Neuronal stem cell (in vitro differentiated cells): ENCODE results near the gene NSMF.

Experiments used
- DNase-seq: peaks from one replicate; pipeline ENCODE4 v3.0.0-alpha.2; 2013; ENCODE audit warnings: low spot score
- H2AFZ ChIP-seq: one replicate; pipeline ENCODE4 v1.6.1; 2013; ENCODE audit warnings: mild to moderate bottlenecking, low read length, inconsistent platforms
- H2AK5ac ChIP-seq: 2 replicates; pipeline ENCODE4 v1.6.1; 2013; ENCODE audit warnings: low read depth, mild to moderate bottlenecking, inconsistent platforms, low read length, moderate library complexity, mixed read lengths
- H2BK120ac ChIP-seq: 2 replicates; pipeline ENCODE4 v1.6.1; 2013; ENCODE audit warnings: low read depth, mild to moderate bottlenecking, inconsistent platforms, low read length, moderate library complexity, mixed read lengths
- H2BK12ac ChIP-seq: one replicate; pipeline ENCODE4 v1.6.1; 2013; ENCODE audit warnings: low read length, inconsistent platforms
- H2BK15ac ChIP-seq: 2 replicates; pipeline ENCODE4 v1.6.1; 2013; ENCODE audit warnings: mild to moderate bottlenecking, low read length, inconsistent platforms, mixed read lengths
- H2BK5ac ChIP-seq: one replicate; pipeline ENCODE4 v1.6.1; 2013; ENCODE audit warnings: inconsistent platforms, mild to moderate bottlenecking, low read length, moderate library complexity
- H3K14ac ChIP-seq: one replicate; pipeline ENCODE4 v1.6.1; 2013; ENCODE audit warnings: low read length, inconsistent platforms
- H3K18ac ChIP-seq: 2 replicates; pipeline ENCODE4 v1.6.1; 2013; ENCODE audit warnings: low read length, inconsistent platforms
- H3K23ac ChIP-seq: 2 replicates; pipeline ENCODE4 v1.6.1; 2013; ENCODE audit warnings: low read depth, mild to moderate bottlenecking, mixed read lengths, low read length, inconsistent platforms; ENCODE audit not compliant: poor library complexity
- H3K27ac ChIP-seq: replicated peaks from 3 replicates; pipeline ENCODE4 v1.5.1; 2013; ENCODE audit warnings: low read length, inconsistent platforms
- H3K27me3 ChIP-seq, 3 experiments: 2 replicates each; pipeline ENCODE4 v1.6.1; 2013; ENCODE audit warnings: low read length in 3 of 3, mild to moderate bottlenecking in 2 of 3, inconsistent platforms in 1 of 3, low read depth in 1 of 3, mixed read lengths in 1 of 3, moderate library complexity in 1 of 3; ENCODE audit not compliant: control insufficient read depth in 3 of 3, insufficient read depth in 3 of 3
- H3K36me3 ChIP-seq, 2 donors: replicated peaks in 1 of 2; 2 replicates each; pipeline ENCODE4 v1.6.1; 2013; ENCODE audit warnings: low read length in 2 of 2; ENCODE audit not compliant: control insufficient read depth in 2 of 2, insufficient read depth in 2 of 2
- H3K4ac ChIP-seq: 2 replicates; pipeline ENCODE4 v1.6.1; 2013; ENCODE audit warnings: inconsistent platforms, mild to moderate bottlenecking, low read length, moderate library complexity
- H3K4me1 ChIP-seq, 2 donors: 1 replicate in 1 of 2; 2 replicates in 1 of 2; pipeline ENCODE4 v1.6.1; 2013; ENCODE audit warnings: low read length in 2 of 2, low read depth in 1 of 2; ENCODE audit not compliant: control insufficient read depth in 2 of 2, insufficient read depth in 1 of 2
- H3K4me2 ChIP-seq: one replicate; pipeline ENCODE4 v1.6.1; 2013; ENCODE audit warnings: mild to moderate bottlenecking, low read length, inconsistent platforms; ENCODE audit not compliant: insufficient read depth, poor library complexity, severe bottlenecking
- H3K4me3 ChIP-seq, 2 donors: 2 replicates each; pipeline ENCODE4 v1.5.1; 2013; ENCODE audit warnings: low read length in 2 of 2, mild to moderate bottlenecking in 2 of 2, inconsistent platforms in 1 of 2, moderate library complexity in 1 of 2
- H3K79me1 ChIP-seq: one replicate; pipeline ENCODE4 v1.6.1; 2013; ENCODE audit warnings: low read depth, mild to moderate bottlenecking, inconsistent platforms, low read length, moderate library complexity
- H3K9ac ChIP-seq: one replicate; pipeline ENCODE4 v1.6.1; 2013; ENCODE audit warnings: mild to moderate bottlenecking, low read depth, low read length, inconsistent platforms; ENCODE audit not compliant: poor library complexity
- H3K9me3 ChIP-seq, 2 donors: replicated peaks in 1 of 2; 2 replicates each; pipeline versions ENCODE3 to v1.6.1; 2013; ENCODE audit warnings: low read length in 2 of 2, mild to moderate bottlenecking in 2 of 2, inconsistent platforms in 1 of 2, low read depth in 1 of 2, mixed read lengths in 1 of 2, moderate library complexity in 1 of 2; ENCODE audit not compliant: control insufficient read depth in 2 of 2, insufficient read depth in 1 of 2
- H4K8ac ChIP-seq: one replicate; pipeline ENCODE4 v1.6.1; 2013; ENCODE audit warnings: low read depth, mild to moderate bottlenecking, inconsistent platforms, low read length, moderate library complexity
- H4K91ac ChIP-seq: one replicate; pipeline ENCODE4 v1.6.1; 2013; ENCODE audit warnings: low read length, low read depth, mild to moderate bottlenecking, inconsistent platforms; ENCODE audit not compliant: poor library complexity
- WGBS, 2 donors: extraction: QIAGEN DNeasy Blood & Tissue Kit; methylation state at CpG; one replicate each; pipeline ENCODE4 v1.1.7; 2013; ENCODE audit warnings: missing lambda C conversion rate in 2 of 2, mixed read lengths in 1 of 2; ENCODE audit not compliant: insufficient read length in 2 of 2, insufficient replicate concordance in 1 of 2; ENCODE audit errors: extremely low coverage in 2 of 2; 5-methylcytosine and 5-hydroxymethylcytosine counted together

The NSMF gene

DNA sequence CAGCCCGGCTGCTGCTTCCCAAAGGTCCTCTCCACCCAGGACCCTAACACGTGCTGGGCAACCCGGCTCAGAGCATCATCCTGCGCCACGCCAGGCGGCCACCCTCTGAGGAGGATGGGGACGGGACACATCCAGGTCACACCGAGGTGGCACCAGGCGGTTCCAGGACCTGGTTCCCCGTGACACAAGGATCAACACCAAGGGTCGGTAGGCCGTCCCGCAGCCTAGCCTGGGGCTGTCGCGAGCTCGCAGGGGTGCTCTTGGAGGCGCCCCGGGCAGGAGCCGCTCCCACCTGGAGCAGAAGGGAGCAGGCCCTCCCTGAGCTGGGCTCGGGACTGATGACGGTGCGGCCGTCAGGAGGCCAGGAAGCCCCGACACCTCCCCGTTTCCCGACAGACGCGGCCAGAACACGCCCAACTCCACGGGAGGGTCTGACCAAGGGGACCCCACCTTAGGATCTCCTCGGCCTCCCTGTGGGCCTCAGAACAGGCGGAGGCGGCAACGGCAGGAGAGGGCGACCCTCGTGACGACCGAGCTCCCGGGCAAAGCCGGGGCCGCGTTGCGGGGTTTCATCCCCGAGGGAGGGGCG is 42.5 kb downstream of the NSMF start:
- H3K36me3 ChIP-seq: peaks cover 0 to 7% of the 10 kb centered on the region in 2 donors
- no peak overlapping the region for H3K27ac ChIP-seq
- no peak overlapping the region for H4K91ac ChIP-seq
- peak overlapping the region; percentile 53 for H2BK5ac ChIP-seq
- no peaks in the 10 kb centered on the region for H3K9me3 ChIP-seq
- H4K8ac ChIP-seq: no peak overlapping the region
- H3K14ac ChIP-seq: peak overlapping the region; percentile 71
- H2BK15ac ChIP-seq: no peak overlapping the region
- no peak overlapping the region for H2BK120ac ChIP-seq
- H3K4me3 ChIP-seq: no peak overlapping the region
- H3K18ac ChIP-seq: peak overlapping the region; percentile 28
- no peak for DNase-seq
- peaks cover 2 to 4% of the 10 kb centered on the region in 2 donors for H3K4me1 ChIP-seq
- no CpG with 5 or more reads among the region's 45 CpGs for WGBS, 2 donors
- H3K4me2 ChIP-seq: no peak overlapping the region
- no peaks in the 10 kb centered on the region for H3K27me3 ChIP-seq
- H3K79me1 ChIP-seq: peaks cover 12% of the 10 kb centered on the region
- peak overlapping the region; percentile 56 for H2AK5ac ChIP-seq
- peak overlapping the region; percentile 53 for H3K4ac ChIP-seq
- H3K9ac ChIP-seq: no peak overlapping the region
- no peak overlapping the region for H2BK12ac ChIP-seq
- peak overlapping the region; percentile 65 for H3K23ac ChIP-seq
- H2AFZ ChIP-seq: no peak overlapping the region

- H3K27me3 ChIP-seq: no peaks in the 10 kb centered on the region
- H3K27ac ChIP-seq: no peak overlapping the region
- H3K4ac ChIP-seq: peak overlapping the region; percentile 53
- no CpG with 5 or more reads among the region's 23 CpGs for WGBS, 2 donors
- peaks cover 0 to 4% of the 10 kb centered on the region in 2 donors for H3K4me1 ChIP-seq
- no peak overlapping the region for H4K8ac ChIP-seq
- H3K36me3 ChIP-seq: peaks cover 0 to 7% of the 10 kb centered on the region in 2 donors
- H2BK15ac ChIP-seq: no peak overlapping the region
- H3K18ac ChIP-seq: no peak overlapping the region
- no peak overlapping the region for H3K4me2 ChIP-seq
- H3K4me3 ChIP-seq: no peak overlapping the region
- no peak for DNase-seq
- H2BK12ac ChIP-seq: no peak overlapping the region
- no peaks in the 10 kb centered on the region for H3K9me3 ChIP-seq
- no peak overlapping the region for H3K9ac ChIP-seq
- H3K79me1 ChIP-seq: peaks cover 12% of the 10 kb centered on the region
- H3K23ac ChIP-seq: peak overlapping the region; percentile 65
- H3K14ac ChIP-seq: no peak overlapping the region
- no peak overlapping the region for H2BK120ac ChIP-seq
- H2AK5ac ChIP-seq: peak overlapping the region; percentile 46
- no peak overlapping the region for H2BK5ac ChIP-seq
- H4K91ac ChIP-seq: no peak overlapping the region
- H2AFZ ChIP-seq: no peak overlapping the region
Observed at GRCh38 chr9:137416006-137416562, 43.0 kb downstream of the NSMF start.

GRCh38 chr9:137415451-137415850 is 43.7 kb downstream of the NSMF start:
- Histone ChIP-seq H3K9me3 (no peaks in the 10 kb centered on the region), H3K23ac (no peak overlapping the region), H3K18ac (no peak overlapping the region), H3K14ac (no peak overlapping the region), H3K27ac (no peak overlapping the region), H3K79me1 (peaks cover 12% of the 10 kb centered on the region), H2BK12ac (no peak overlapping the region), H3K4me1 (peaks cover 0 to 4% of the 10 kb centered on the region in 2 donors), H2BK120ac (no peak overlapping the region), H3K9ac (no peak overlapping the region), H2BK5ac (no peak overlapping the region), H3K4me2 (no peak overlapping the region), H2AK5ac (no peak overlapping the region), H4K91ac (no peak overlapping the region), H3K4me3 (no peak overlapping the region), H2BK15ac (no peak overlapping the region), H3K4ac (no peak overlapping the region), H4K8ac (no peak overlapping the region), H3K27me3 (no peaks in the 10 kb centered on the region), H2AFZ (no peak overlapping the region), H3K36me3 (peaks cover 0 to 7% of the 10 kb centered on the region in 2 donors)
- no CpG with 5 or more reads among the region's 5 CpGs for WGBS, 2 donors
- no peak for DNase-seq

GRCh38 chr9:137412431-137412830 is 46.7 kb downstream of the NSMF start:
- no peak overlapping the region for H2BK5ac ChIP-seq
- H4K91ac ChIP-seq: no peak overlapping the region
- DNase-seq: no peak
- no peak overlapping the region for H4K8ac ChIP-seq
- H3K4ac ChIP-seq: no peak overlapping the region
- H2AK5ac ChIP-seq: no peak overlapping the region
- no peak overlapping the region for H3K4me2 ChIP-seq
- H2BK120ac ChIP-seq: no peak overlapping the region
- H3K23ac ChIP-seq: no peak overlapping the region
- H3K4me3 ChIP-seq: no peak overlapping the region
- no peak overlapping the region for H3K14ac ChIP-seq
- H3K79me1 ChIP-seq: peaks cover 11% of the 10 kb centered on the region
- no peaks in the 10 kb centered on the region for H3K36me3 ChIP-seq
- no peak overlapping the region for H2BK12ac ChIP-seq
- peaks cover under 1 to 9% of the 10 kb centered on the region in 2 donors for H3K4me1 ChIP-seq
- H2AFZ ChIP-seq: no peak overlapping the region
- H3K9me3 ChIP-seq: no peaks in the 10 kb centered on the region
- no peak overlapping the region for H3K18ac ChIP-seq
- H2BK15ac ChIP-seq: no peak overlapping the region
- no peak overlapping the region for H3K9ac ChIP-seq
- WGBS, 2 donors: no CpG with 5 or more reads among the region's 10 CpGs
- H3K27me3 ChIP-seq: no peaks in the 10 kb centered on the region
- H3K27ac ChIP-seq: no peak overlapping the region
